NCI-H1105 treated with DMSO at 0.1 percent for 48 hours (cell line): ENCODE data around the gene CORO7.

Source experiments
- DNase-seq: peaks from one replicate; lab custom pipeline; 2025; lab: John Stamatoyannopoulos, UW

The CORO7 gene

DNA sequence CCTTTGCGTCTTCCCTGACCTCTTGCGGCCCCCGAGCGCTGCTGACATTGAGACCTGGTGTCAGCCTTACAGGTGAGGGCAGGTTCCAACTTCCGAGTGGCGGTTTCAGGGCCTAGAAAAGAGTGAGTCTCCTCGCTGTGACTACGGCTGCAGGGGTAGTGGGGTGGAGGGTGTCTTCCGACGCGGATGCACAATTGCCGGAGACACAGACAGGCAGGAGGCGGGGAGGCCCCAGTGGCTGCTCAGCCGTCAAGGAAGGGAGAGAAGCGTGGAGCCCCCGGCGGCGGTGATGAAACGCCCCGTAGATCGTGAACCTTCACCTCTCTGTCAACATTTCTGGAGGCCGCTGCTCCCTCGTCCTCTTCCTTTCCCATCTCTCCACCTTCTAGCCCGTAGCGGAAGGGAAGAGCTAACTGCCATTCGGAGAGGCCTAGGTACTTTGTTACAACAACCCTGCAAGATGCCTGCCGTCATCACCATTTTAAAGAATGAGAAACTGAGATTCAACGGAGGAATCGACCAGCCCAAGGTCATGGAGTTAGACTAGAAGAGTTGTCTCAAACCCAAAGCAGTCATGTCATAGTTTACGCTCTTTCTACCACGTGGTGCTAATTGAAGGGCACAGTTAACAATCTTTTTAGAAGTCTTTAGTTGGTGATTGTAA lies 9.8 kb upstream of the CORO7 start:
- no peak for DNase-seq

DNA sequence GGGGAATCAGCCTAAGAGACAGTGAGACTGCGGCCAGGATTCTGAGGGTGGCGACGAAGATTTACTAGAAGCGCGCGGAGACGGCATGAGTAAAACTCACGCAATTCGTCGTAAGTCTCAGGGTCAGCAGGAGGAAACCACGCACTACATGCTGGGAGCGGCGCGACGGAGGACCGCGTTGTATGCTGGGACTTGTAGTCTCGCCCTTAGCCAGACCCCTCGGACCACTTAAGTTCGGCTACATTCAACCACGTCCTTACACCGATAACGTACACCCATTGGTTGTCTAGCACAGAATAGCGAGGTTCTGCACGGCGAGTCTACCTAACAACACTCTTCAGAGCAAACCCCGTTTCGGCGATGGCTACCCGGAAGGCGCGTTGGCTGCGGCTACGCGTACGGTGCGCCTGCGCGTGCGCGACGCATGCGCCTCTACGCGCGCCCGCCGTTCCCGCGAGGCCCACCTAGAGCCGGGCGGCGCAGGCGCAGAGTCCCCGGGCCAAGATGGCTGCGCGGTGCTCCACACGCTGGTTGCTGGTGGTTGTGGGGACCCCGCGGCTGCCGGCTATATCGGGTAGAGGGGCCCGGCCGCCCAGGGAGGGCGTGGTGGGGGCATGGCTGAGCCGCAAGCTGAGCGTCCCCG lies 9.1 kb upstream of the CORO7 start, which contains the start of gene DNAJA3:
DNAJA3 (plus strand) TSS at position 491 of the 643 bp plus-strand sequence; CDS start at position 505, 14 bp downstream.
- peak; percentile 84 for DNase-seq

DNA sequence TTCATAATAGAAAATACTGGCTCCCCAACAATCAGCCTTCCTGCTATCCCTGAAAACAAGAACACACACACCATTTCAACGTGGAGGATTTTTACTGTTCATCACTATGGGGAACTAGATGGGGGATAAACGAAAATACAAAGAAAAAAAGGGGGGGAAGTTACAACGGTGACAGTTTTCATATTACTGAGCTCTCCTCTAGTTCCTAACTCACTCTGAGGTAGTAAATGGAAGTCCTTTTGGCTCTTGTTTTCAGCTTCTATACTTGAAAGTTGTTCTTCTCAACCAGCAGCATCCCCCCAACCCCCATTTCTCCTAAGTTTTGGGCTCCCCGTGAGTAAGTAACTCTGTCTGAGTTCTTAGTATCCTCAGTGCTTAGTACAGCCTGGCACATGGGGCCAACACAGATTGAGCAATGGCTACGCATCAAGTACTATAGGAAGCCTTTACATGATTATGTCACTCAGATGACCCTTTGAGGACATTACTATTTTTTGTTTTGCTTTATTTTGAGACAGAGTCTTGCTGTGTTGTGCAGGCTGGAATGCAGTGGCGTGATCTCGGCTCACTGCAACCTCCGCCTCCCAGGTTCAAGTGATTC lies 4.2 kb upstream of the CORO7 start:
- DNase-seq = no peak

DNA sequence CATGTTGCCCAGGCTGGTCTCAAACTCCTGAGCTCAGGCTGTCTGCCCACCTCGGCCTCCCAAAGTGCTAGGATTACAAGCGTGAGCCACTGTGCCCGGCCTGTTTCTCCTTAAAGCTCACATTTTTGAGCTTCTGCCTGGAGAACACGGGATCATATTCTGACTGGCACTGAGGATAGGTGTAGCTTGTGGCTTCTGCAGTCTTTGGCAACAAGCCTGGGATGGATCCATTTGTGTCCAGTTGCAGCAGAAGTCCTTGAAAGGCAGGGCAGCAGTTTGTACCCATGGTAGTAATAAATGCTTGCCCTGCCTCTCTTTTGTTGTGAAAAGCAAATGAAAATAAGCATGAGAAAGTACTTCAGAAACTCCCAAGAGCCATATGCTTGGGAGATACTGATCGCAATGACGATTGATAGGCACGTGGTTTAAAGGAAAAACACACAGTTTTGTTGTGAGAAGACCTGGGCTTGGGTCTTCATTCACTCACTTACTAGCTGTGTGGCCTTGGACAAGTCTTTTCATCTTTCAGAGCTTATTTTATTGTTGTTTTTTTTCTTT lies 3.1 kb upstream of the CORO7 start:
- no peak for DNase-seq

DNA sequence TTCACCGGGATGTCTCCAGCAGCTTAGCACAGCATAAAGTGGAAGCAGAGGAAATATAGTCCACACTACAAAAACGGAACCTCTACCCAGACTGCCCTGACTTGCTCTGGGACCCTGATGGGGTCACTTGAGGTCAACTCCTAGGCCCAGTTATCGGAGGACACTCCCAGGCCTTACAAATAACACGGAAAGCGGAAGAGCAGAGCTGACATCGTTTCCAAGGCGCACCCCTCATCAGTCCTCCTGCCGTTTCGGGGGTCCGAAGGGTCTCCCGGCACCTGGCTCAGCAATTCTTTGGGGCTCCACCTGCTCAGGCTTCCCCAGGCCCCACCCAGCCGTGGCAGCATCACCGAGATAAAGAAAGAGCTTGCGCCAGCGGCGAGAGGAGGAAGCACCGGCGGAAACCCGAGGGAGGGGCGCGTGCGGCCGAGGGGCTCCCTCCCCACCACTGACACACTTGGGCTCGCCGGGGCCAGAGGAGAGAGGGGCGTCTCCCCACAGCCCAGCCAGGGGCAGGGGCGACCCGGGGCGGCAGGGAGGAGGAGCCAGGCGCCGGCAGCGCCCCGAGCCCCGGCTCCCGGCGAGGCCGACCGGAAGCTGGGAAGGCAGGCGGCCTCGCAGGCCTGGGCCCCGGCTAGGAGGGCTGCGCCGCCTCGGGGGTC lies 727 bp downstream of the CORO7 start:
- DNase-seq = no peak

DNA sequence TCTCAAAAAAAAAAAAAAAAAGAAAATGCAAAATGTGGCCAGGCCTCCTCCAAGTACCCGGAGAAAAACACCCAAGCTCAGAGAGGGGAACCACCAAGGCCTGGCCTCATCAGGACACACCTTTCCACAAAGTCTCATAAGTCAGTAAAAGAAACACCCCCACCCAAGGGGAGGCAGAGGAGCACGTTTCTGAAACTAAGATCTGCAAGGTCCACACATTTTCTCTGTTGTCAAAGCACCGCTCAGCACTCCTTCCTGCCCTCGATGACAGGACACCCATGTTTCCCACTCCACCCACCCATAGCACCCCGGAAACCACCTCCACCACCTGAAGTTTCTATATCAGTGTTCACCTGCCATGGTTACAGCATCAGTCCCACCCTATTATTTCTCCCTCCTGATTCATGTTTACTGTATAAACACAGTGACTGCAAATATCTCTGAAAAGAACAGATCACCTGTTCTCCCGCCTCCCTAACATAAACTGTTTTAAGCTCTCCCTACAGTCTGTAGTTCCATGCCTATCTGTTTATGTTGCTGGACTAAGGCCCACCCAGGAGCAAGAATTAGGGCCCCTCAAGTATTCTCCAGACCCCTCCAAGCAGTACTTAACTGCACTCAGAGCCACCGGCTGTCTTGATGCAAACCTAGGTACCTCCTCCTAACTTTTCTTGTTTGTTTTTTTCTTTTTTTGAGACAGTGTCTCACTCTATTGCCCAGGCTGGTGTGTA lies 2.0 kb downstream of the CORO7 start:
- no peak for DNase-seq

DNA sequence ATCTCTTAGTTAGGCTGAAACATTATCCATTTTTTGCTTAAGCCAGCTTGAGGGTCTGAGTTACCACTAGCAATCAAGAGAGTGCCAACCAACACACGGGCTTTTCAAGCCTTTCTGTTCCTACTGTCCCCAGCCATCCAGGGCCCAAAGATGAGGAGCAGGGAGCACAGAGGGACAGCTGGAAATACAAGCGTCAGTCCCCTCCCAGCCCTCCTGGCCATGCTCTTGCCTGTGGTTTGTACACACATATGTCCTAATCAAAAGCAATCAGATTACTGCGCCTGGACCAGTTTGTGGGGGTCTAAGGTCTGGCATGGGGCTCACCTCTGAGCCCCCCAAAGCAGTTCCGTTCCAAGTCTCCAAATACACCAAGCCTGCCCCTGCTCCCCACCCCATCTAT lies 3.5 kb downstream of the CORO7 start:
- no peak for DNase-seq

DNA sequence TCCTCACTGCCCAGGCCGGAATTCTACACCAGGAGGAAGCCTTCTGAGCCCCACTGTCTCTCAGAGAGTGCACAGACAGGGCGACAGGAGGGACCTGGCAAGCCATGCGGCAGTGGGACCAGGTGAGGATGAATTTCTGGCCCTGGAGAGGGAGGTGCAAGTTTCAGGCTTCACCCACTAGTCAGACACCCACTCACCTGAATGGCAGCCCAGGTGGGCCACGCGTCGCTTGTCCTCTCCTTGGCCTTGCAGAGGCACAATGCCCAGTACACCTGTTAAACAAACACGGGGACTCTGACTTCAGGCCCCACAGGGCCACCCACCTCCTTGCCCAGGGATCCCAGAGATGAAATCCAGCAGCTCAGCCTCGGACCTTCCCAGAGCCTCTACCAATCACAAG lies 4.2 kb downstream of the CORO7 start:
- no peak for DNase-seq

DNA sequence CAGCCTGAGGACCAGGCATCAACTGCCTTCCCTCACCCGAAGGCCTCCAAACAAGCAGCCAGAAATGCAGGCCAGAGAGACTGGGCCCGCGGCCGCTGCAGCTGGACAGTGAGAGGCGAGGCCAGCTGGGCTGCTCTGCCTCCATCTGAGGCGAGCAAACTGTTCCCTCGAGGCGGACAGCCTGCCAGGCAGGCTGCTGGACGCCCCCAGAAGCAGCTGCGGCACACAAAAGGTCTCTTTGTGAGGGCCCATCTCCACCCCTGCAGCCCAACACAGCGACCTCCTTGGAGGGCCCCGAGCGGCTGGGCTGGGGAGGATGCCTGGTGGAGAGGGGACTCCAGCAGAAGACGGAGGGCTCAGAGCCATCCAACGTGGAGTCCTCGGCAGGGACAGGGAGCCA lies 4.7 kb downstream of the CORO7 start:
- peak; percentile 5 for DNase-seq

DNA sequence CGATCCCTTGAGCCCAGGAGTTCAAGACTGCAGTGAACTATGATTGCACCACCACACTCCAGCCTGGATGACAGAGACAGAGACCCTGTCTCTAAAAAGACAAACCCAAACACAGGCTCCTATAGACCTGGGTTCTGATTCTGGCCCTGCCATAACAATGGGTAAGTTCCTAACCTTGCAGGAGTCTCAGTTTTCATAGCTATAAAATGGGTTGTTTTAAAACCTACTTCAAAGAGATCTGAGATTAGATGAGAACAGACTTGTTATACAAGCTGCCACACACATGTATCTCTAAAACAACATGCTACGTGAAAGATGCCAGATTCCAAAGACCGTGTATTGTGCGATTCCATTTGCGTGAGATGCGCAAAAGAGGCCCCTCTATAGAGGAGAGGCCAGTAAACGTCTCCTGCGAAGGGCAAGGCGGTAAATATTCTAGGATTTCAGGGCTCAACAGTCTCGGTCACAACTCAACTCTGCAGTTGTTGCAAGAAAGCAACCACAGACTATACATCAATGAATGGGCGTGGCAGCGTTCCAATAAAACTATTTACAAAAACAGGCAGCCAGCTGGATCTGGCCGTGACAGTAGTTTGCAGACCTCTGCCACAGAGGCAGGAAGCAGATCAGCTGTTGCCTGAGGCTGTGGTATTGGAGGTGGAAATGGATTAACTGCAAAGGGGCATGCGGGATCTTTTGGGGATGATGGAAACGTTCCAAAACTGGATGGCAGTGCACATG lies 5.9 kb downstream of the CORO7 start:
- DNase-seq = peak; percentile 44

DNA sequence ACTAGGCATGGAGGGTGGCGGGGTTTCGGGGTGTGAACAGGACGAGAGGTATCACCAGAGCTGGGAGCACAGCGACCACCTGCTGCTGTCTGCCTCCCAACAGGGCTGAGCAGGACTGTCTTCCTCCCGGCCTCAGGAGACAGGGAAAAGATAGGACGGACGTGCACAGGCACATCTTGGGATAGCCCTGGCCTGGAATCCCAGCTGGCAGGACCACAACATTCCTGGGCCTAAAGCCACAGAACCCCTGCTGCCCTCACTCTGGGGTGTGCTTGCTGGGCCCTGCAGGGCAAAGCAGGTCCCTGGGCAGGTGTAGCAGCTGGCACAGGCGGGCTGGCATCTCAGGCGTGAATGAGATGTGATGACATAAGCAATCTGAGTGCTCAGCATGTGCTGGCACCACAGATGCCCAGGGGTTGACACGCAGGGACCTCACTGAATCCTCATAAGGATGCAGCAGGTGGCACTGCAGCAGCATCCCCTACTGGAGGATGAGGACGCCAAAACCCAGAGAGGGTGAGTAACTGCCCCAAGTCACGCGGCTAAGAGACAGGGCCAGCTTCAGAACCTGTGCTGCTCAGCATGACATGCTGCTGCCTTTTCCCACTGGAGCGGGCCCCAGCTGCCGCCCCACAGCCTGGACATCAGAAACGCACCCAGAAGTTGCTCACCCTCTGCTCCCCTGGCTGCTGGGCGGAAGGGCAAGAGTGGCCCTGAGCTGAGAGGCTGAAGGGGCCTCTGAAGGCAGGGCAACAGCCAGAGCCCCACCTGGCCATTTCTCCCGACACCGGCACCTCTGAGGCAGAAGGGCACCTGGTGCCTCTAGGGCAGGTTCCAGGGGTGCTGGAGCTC lies 7.1 kb downstream of the CORO7 start:
- peak; percentile 14 for DNase-seq

DNA sequence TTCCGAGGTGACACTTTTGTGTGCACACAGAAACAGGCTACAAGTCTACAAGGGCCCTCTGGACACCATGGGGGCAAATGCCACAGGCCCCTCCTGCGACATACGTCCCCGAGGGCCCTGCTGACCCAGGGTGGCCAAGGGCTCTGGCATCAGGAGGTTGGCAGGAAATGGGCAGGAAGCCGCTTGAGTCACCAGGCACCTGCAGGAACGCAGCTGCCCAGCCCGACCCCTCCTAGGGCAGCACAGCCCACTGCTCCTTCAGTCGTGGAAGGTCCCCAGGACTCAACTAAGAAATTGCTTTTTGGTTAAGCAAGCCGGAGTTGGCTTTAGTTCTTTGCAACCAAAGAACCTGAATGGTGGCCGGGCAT lies 8.1 kb downstream of the CORO7 start:
- DNase-seq = no peak

DNA sequence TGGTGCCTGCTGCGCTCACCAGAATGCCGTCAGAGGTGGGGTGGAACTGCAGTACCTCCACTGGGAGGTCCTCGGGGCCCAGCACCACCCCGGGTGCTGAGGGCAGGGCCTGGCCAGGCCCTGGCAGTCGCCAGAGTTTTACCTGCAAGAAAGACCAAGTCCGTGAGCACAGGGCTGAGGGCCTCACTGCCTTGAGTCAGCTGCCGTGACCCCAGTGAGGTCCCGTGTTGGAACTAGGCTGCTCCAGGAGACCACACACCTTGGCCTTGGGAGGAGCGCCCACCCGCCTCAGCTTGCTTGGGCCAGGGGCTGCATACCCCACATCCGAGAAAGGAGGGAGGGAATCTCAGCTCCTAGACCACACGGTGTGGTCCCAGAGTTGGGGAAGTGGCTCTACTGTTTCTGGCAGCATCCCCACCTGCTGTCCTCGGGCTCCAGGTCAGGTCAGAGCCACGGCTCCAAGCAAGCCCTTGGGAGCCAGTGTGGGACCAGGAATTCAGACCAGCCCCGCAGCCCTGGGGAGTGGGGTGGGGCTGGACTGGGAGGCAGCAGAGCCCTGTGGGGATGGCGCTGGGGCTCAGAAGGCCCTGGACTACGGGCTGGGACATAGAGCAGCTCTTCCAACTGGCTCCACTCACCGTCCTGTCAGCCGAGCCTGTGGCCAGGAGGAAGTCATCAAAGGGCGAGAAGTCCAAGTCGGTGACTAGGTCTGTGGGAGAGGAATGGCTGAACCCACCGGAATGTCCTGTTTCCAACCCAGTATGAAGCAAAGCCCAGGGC lies 8.7 kb downstream of the CORO7 start:
- DNase-seq = no peak

DNA sequence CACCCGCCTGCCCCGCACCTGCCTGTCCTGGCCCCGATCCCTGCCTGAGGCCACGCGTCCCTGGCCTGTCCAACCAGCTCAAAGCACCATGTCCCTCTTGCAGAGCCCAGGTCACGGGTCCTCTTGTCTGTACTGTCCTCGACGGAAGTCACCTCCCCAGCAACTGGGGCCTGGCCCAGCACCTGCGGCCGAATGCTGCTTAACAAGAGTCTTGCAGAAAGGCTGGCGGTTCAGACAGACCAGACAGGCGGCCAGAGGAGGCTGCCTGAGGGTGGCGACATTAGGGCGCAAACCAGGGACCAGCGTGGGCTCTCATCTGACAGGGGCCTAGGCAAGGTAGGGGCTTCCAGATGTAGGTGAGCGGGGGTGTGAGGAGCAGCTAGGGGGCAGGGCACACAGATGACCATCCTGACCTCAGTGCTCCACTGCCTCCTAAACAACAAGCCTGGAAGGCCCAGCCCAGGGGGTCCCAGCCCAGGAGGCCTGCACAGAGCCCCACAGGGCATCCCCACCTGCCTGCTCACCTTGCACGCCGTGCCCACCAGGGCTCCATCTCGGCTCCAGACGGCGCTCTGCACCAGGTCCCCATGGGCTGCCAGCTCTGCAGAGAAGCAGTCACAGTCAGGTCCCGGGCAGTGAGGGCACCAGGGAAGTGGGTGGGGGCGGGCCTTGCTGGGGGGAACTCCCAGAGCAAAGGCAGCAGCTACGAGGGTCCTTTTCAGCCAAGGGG lies 11.3 kb downstream of the CORO7 start:
- no peak for DNase-seq

DNA sequence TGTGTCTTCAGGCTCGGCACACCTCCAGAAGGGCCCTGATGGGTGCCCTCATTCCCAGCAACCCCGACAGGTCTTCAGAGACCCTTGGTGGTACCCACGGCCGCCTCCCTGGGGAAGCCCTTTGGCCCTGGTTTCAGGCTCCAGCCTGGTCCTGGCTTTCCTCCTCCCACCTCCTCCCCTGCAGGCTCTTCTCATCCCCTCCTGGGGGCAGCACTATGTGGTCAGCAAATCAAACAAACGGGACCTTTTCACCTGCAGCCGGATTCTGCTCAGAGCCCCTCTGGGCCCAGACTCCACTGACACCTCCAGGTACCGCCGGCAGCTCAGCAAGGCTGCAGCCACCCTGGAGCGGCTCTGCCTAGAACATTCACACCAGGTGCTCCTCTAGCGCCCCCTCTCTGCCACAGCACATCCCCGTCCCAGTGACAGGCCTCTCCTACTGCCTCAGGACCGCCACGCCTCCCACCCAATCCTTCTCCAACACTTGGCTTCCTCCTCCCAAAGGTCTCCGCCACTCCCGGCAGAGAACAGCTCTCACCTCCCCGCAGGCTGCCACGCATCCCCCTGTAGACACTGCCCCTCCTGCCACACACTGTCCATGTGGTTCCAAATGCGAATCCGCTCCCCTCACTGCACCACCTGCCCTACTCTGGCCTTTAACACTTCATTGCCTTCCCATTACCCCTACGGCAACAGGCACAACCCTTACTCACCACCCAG lies 12.0 kb downstream of the CORO7 start:
- no peak for DNase-seq

DNA sequence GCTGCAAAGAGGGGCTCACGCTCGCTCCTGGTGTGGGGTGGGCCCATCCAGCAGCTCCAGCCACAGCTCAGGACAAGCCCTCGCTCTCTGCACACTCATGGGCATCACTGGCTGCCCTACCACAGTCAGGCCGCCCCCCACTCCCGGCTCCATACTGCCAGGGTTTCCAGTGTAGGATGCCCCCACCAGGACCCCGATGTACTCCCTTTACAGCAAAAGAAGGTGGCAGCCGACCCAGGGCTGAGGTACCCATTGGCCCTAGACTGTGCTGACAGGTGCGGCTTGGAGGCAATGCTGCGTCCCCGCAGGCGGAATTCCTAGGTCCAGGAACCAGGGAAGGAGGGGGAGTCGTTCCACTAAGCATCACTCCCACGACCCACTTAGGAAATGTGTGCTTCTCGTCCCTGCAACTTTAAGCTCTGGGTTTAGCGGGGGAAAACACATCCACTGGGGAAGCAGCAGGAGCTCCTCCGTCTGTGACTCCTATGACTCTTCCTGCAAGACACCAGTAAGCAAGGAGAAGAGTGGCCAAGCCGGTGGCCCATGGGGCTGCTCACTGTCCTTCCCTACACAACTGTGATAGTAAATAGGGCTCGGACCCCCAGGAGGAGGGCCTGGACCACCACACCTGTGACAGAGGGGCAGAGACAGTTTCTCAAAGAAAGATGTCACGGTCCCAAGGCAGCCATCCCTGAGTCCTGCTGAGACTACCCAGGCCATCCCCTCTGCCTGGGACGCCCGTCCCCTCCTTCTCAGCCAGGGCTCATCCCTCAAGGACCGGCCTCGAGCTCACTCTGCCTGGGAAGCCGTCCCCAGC lies 13.1 kb downstream of the CORO7 start:
- no peak for DNase-seq

DNA sequence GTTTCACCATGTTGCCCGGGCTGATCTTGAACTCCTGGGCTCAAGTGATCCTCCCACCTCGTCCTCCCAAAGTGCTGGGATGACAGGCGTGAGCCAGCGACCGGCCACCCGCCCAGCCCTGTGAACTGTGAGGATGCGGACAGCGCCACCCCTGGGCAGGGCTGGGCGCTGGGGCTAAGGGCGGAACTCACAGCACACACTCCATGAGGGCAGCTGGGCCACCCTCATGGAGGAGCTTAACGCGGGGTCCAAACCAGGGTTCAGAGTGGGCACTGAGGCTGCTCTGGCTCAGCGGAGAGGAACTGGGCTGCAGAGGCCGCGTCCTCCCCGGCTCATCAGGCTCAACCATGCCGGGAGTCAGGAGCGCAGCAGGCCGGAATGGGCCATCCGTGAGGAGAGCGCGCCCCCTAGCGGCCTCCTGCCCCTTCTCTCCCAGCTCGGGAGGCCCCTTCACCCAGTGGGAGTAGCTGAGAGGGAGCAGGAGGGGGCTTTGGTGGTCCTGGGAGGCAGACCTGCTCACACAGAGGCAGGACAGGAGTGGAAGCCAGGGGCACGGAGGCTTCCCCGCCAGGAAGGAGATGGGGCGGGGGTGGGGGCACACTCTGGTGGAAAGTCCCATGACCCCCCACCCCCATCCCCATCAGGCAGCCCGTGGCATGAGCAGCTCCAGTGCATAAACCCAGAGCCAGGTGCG lies 13.8 kb downstream of the CORO7 start:
- peak; percentile 41 for DNase-seq
